ENCODE data around the gene TCEA2. TPM values are rescaled to one million over a fixed set of nuclear protein-coding genes. Genes with fewer than 3 reads are reported as not detected.
A peak's percentile ranks its signal among the peaks of the same experiment; 100 is the strongest.

The TCEA2 gene
- total RNA-seq, 2 donors from 2014 or later = 45.0 to 69.5 TPM

DNA sequence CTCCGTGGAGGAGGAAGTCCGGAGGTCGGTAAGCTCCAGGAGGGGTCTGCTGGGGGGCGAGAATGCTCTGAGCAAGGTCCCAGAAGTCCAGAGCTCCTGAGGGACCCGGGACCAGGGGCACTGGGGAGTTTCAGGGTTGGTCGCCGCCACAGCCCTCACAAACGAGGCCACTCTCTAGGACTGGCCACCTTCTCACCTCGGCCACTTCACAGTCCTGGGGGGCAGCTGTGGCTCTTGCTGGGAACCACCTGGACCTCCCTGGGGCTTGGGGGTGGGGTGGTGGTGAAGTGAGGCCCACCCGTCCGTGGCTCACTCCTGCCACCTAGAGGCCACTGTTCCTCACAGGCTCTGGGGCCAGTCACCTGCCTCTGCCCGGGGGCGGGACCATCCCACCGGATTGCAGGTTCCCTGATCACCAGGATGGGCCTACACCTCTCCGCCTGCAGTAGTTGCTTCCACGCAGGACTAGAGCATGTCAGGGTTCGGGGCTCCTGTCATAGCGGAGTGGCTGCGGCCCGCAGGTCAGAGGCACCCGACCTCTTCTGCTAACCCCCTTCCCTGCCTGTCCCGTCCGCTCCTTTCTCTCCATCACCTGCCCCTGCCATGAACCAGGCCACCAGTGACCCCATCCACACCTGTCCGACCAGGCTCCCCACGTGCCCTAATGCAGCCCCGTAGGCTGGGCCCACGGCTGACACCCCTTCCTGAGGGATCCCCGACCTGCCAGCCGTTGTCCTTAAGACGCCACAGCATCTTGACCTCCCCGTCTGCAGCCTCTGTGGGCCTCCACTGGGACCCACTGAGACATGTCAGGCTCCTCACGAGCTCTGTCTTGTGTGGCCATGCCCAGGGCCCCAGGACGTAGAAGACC is 5.1 kb upstream of the TCEA2 start:
- Histone ChIP-seq H3K4me1 (replicated peaks) (peaks cover 6% of the 10 kb centered on the region), H3K4me3 (no peak overlapping the region), H3K27me3 (replicated peaks; ENCODE audit: insufficient read depth) (peaks cover 9% of the 10 kb centered on the region), H3K27ac (peak overlapping the region; percentile 5 to 22), H3K36me3 (no peaks in the 10 kb centered on the region), H3K9me3 (no peaks in the 10 kb centered on the region)
- WGBS = 34% methylated on average over 32 of the region's 33 CpGs
- intact Hi-C loops (cut with DNase I) = no loop called here
- DNase-seq (ENCODE audit: low spot score) = peak; percentile 53
- TF ChIP-seq POLR2AphosphoS5 (IDR thresholded peaks at IDR 0.05) = no peak
- TF ChIP-seq, protein P1, sequence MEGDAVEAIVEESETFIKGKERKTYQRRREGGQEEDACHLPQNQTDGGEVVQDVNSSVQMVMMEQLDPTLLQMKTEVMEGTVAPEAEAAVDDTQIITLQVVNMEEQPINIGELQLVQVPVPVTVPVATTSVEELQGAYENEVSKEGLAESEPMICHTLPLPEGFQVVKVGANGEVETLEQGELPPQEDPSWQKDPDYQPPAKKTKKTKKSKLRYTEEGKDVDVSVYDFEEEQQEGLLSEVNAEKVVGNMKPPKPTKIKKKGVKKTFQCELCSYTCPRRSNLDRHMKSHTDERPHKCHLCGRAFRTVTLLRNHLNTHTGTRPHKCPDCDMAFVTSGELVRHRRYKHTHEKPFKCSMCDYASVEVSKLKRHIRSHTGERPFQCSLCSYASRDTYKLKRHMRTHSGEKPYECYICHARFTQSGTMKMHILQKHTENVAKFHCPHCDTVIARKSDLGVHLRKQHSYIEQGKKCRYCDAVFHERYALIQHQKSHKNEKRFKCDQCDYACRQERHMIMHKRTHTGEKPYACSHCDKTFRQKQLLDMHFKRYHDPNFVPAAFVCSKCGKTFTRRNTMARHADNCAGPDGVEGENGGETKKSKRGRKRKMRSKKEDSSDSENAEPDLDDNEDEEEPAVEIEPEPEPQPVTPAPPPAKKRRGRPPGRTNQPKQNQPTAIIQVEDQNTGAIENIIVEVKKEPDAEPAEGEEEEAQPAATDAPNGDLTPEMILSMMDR (IDR thresholded peaks at IDR 0.05) = peak; percentile 62 to 81 (median 72)

DNA sequence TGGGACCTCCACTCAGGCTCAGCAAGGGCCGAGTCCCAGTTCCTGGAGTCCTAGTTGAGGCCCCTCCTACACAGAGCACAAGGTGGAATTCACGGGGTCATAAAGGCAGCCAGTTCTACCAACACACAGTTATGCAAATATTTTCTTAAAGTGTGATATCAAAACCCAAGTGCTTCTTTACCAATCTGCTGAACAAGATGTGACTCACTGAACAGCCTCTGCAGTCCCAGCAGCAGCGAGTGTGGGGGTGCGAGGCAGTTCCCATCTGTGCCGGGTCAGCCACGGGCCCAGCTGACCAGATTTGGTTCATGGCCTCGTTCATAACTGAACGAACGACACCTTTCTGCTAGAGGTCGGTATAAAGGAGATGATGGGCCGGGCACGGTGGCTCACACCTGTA is 4.5 kb upstream of the TCEA2 start:
- Histone ChIP-seq H3K9me3 (no peaks in the 10 kb centered on the region), H3K27ac (peak overlapping the region; percentile 5 to 22), H3K36me3 (no peaks in the 10 kb centered on the region), H3K27me3 (replicated peaks; ENCODE audit: insufficient read depth) (peaks cover 6% of the 10 kb centered on the region), H3K4me3 (no peak overlapping the region), H3K4me1 (replicated peaks) (peaks cover 7% of the 10 kb centered on the region)
- WGBS = 79% methylated on average over 12 of the region's 12 CpGs
- intact Hi-C loops (cut with DNase I) = no loop called here
- no peak for DNase-seq (ENCODE audit: low spot score)
- TF ChIP-seq POLR2AphosphoS5 (IDR thresholded peaks at IDR 0.05) (no peak), POLR2A (IDR thresholded peaks at IDR 0.05) (no peak)
- TF ChIP-seq, protein P1 (IDR thresholded peaks at IDR 0.05) = no peak

GRCh38 chr20:64062276-64062595 is 762 bp upstream of the TCEA2 start:
- Histone ChIP-seq H3K4me1 (replicated peaks) (peaks cover 16% of the 10 kb centered on the region), H3K27me3 (replicated peaks; ENCODE audit: insufficient read depth) (no peaks in the 10 kb centered on the region), H3K27ac (peak overlapping the region; percentile 77 to 83), H3K4me3 (peak overlapping the region; percentile 67 to 88), H3K36me3 (no peaks in the 10 kb centered on the region), H3K9me3 (no peaks in the 10 kb centered on the region)
- DNase-seq (ENCODE audit: low spot score) = no peak
- 49% methylated on average over 5 of the region's 5 CpGs for WGBS
- TF ChIP-seq, protein P1 (IDR thresholded peaks at IDR 0.05) = peak in 1 of 4 experiments; percentile 2
- TF ChIP-seq POLR2AphosphoS5 (IDR thresholded peaks at IDR 0.05) = no peak
- intact Hi-C loops (cut with DNase I) = loop anchor here (10.0 kb wide), 1 partner anchor 167 kb away; the partner anchor contains the start of gene DNAJC5

DNA sequence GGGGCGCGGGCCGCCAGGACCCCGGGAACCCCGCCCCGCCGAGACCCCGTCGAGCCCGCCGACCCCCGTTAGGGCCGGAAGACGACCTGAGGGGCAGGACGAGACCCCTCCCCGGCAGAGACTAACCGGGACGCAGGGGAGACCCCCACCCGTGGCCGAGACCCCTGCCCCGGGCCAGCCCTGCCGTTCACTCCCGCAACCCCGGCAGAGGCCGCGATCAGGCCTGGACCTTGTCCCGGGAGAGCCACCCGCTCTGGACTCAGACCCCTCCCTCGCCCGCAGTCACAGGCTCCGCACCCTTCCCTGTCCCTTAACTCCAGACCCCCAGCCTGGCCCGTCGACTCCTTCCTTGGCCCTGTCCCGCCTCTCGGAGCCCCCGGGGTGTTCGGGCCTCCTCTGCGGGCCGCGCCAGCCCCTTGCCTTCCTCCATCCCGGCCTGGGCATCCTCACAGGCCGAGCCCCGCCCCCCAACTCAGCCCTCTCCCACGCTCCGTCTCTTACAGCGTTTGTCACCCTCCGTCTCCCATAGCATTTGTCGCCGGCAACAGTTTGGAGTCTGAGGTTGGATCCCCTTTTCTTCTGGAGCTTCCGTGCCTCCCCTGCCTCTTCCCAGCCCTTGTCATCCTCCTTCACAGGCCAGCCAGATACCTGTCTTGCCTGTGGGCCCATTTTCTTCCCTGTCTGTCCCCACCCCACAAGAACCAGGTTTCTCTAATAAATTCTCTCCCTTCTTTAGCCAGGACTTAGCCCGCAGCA is 569 bp downstream of the TCEA2 start:
- Histone ChIP-seq H3K36me3 (no peaks in the 10 kb centered on the region), H3K4me3 (peak overlapping the region; percentile 67 to 88), H3K4me1 (replicated peaks) (peaks cover 10% of the 10 kb centered on the region), H3K27ac (peak overlapping the region; percentile 53 to 83), H3K9me3 (no peaks in the 10 kb centered on the region), H3K27me3 (replicated peaks; ENCODE audit: insufficient read depth) (no peaks in the 10 kb centered on the region)
- no peak for DNase-seq (ENCODE audit: low spot score)
- intact Hi-C loops (cut with DNase I) = loop anchor here (10.0 kb wide), 1 partner anchor 169 kb away; the partner anchor contains the start of gene DNAJC5
- WGBS = 1% methylated on average over 50 of the region's 51 CpGs
- TF ChIP-seq POLR2A (IDR thresholded peaks at IDR 0.05) = no peak
- TF ChIP-seq, protein P1 (IDR thresholded peaks at IDR 0.05) = no peak
- TF ChIP-seq POLR2AphosphoS5 (IDR thresholded peaks at IDR 0.05) = no peak

Data from prostate gland (tissue), 2 donors.